Stimulated activated CD8-positive, alpha-beta memory T cell treated with anti-CD3 and anti-CD28 coated beads, Interleukin-12 subunit alpha, Interleukin-12 subunit beta, amount 100 ng/mL, for 1 hour (primary cell): Measurements from ENCODE around the gene UGT1A10.

Source experiments
- DNase-seq: peaks from one replicate; pipeline ENCODE4 v3.0.0-alpha.2; 2020; ENCODE audit warnings: low read depth

UGT1A10 gene

DNA sequence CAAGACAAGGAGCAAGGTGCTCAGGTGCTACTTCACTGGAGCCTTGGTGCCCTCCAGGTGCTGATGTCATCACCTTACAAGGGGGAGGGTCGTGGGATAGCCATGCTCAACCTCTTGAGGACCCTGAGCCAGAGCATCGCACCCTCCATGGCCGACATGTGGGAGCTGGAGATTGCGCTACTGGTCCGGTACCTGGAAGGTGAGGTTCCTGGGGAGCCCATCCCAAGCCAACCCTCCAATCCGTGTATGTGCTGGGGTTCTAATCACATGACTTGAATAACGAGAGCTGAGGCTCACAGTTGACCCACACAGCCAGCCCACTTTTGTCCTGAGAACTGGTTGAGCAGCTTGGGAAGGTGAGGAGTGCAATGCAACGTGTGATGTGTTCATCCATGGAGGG, 167.7 kb downstream of the UGT1A10 start:
- DNase-seq = no peak

DNA sequence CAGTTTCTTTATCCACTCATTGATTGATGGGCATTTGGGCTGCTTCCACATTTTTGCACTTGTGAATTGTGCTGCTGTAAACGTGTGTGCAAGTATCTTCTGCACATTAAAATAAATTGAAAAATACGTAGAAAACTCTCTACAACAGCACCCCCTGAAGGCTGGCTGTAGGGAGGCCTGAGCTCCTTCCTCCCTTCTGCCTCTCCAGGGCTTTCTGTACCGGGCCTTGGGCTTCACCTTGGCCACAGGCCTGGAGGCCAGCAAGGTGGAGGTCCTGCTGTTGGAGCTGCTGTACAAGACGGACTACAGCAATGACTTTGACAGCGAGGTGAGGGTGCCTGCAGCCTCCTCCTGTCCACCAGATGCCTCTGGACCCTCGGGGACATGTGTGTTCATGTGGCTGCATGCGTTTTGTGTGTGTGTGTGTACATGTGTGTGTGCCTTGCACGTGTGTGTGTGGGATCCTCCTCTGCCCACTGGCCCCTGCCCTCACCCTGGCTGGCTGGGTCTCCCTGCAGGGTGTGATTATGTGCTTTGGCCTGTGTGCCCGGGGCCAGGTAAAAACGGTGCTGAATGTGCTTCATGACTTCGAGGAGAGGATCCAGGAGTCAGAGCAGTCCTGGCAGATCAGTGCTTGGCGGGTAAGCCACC, 171.1 kb downstream of the UGT1A10 start:
- no peak for DNase-seq

- DNase-seq = no peak
Observed at GRCh38 chr2:233807966-233808935, 172.0 kb downstream of the UGT1A10 start.

DNA sequence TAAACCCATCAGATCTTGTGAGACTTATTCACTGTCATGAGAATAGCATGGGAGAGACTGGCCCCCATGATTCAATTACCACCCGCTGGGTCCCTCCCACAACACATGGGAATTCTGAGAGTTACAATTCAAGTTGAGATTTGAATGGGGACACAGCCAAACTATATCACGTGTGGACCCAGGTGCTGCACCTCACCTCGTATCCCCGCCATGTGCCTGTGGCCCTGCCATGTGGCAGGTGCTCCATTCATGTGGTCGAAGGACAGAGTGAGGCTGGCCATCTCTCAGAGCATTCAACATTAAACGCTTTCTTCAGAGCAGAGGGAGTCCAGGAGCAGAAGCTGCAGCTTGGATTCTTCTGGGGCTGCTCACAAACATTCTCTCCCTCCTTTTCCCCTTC, 174.1 kb downstream of the UGT1A10 start:
- DNase-seq = no peak

GRCh38 chr2:233811087-233811486, 174.8 kb downstream of the UGT1A10 start:
- no peak for DNase-seq

DNA sequence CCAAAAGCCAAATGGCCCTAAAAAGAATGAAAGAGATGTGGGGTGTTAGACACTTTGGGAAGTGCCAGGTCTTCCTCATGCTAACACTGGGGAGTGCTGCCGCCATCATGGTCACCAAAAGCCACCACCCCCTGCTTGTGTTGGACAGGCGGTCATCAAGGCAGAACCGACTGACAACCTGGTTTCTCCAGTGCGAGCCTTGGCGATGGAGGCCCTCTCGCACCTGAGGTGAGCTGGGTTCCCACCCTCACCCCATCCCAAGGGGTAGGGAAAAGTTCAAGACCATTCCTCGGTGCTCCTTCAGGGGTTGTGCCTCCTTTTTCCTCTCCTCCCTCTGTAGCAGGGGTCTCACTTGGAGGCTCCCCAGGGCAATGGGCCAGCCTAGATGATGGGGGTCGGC, 175.5 kb downstream of the UGT1A10 start:
- DNase-seq = no peak

DNA sequence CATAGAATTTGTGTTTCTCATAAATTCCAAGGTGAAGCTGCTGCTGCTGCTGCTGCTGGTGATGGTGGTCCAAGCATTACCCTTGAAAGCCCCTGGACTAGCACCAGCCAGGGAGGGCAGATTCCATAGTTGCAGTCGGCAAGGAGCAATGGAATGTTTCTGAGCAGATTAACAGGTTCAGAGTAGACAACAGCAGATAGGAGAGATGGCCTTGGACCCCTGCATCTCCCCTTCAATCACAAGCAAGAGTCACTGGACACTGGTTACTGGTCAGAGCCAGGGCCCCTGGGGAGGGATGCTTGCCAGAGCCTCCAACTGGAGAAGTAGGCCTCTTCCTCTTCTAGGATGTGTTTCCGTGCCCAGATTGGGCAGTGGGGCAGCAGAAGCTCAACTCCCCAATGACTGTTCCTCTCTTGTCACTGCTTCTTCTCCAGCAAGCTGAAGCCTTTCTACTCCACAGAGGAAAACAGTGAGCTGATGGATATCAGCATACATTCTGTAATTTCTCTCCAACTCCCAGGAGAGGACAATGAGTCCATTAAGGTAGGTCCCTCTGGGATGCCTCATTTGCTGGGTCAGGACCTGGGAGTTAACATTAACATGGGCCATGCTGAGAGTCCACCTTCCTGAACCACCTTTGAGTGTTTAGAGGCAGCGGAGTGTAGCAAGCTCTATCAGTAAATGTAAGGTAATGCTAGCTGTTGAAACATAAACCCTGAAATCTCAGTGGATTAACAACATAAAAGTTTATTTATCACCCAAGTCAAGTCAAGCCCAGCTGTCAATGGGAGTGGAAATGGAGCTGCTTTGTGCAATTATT, 177.2 kb downstream of the UGT1A10 start:
- DNase-seq = no peak

GRCh38 chr2:233814056-233814835, 178.0 kb downstream of the UGT1A10 start:
- DNase-seq = no peak

DNA sequence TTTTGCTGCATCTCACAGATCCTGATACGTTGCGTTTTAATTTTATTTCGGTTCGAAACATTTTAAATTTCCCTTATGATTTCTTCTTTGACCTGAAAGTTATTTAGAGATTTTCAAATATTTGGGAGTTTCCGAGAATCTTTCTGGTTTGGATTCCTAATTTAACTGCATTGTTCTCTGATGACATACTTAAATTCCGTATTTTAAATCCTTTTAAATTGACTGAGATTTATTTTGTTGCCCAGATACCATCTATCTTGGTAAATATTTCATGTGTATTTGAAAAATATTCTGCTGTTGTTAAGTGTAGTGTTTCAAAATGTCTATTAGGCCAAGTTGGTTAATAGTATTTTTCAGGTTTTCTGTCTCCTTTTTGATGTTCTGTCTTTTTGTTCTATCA, 179.6 kb downstream of the UGT1A10 start:
- DNase-seq = no peak

- DNase-seq = no peak
Observed at GRCh38 chr2:233816334-233816733, 180.1 kb downstream of the UGT1A10 start.

GRCh38 chr2:233816771-233817170, 180.5 kb downstream of the UGT1A10 start:
- DNase-seq = no peak

GRCh38 chr2:233817361-233817911, 181.2 kb downstream of the UGT1A10 start:
- DNase-seq = no peak

DNA sequence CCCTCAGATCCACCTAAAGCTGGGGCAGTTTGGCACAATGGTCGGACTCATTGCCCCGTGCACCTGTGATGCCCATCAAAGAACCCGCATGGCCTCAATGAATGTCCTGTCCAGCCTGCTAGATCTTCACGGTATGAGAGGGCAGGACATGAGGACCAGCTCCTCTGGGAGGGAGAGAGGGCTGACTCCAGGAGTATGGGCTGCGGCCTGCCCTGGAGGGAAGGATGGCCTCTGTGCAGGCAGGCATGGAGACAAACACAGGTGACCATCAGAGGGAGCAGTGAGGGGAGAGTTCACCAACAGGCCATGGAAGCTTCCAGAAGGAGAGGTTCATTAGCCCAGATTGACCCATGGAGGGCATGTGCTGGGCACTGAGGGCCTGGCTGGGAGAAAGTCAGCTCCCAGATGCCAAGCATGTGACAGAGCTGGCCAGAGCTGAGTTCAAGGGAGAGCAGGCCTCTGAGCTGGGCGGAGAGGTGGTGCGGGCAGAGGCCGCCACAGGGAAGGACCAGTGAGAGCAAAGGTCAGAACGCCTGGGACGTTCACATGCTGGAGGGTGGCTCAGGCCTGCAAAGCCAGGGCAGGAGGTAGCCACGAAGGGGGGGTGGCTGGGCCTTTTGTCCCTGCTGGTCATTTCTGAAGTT, 181.9 kb downstream of the UGT1A10 start:
- DNase-seq = no peak

DNA sequence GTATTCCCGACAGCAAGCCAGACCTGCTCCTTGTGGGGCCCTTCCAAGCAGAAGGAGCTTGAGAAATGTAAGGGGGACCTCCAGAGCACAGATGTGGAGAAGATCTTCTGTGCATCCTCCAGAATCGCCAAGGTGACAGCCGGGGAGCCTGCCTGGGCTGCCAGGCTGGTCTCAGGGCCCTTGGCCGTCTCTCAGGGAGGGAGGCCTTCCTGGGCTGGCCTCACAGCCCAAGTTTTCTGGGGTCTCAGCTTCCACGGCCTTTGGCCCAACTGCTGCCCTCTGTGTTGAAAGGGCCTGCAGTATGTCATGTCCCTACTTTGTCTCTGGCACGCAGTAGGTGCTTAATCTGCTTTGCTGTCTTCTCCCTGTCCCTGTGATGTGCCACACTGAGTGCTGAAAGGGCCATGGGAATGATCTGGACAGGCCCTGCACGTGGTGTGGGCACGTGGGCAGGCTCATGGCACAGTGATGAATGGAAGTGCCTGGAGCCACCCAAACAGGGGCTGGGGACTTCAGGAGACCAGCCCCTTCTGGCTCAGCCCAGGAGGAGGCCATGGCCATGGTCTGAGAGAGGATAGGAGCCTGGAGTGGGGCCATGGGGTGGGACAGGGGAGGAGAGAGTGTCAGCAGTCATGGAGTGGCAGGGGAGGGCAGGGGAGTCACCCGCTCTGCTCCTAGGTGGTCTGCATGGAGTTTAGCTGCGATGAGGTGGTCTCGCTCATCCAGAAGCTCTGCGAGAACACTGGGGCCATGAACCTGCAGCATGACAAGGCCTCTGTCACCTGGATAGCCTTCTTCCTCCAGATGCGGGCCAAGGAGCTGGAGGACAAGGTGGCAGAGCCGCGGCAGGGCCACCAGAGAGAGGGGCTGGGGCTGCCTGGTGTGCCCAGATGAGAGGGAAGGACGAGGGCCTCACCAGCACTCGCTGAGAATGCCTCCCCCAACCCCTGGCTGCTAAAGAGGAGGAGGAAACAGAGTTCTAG, 182.7 kb downstream of the UGT1A10 start:
- no peak for DNase-seq

GRCh38 chr2:233819884-233820773, 183.9 kb downstream of the UGT1A10 start:
- no peak for DNase-seq

GRCh38 chr2:233820774-233821105, 184.5 kb downstream of the UGT1A10 start:
- no peak for DNase-seq

- DNase-seq = no peak
Observed at GRCh38 chr2:233821196-233821595, 184.9 kb downstream of the UGT1A10 start.

DNA sequence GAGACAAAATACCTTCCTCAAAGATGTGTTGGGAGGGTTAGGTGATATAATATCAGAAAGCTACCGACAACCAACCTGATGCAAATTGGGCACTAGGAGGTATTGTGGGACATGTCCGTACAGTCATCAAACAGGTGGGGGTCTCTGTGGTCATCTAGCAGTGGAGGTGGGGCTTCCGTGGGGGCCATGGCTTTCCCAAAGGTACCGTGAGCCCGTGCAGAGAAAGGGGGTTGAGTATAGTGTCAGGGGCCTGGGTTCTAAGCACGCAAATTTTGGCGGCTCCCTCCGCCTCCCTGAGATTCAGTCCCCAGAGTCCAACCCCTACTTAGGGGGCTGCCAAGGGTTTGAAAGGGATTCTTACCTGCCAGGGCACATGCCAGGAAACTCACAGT, 185.5 kb downstream of the UGT1A10 start:
- DNase-seq = no peak
